Suprapubic skin (tissue), 4 donors: Measurements from ENCODE around the gene UNC45B.

ENCODE experiments used
- EP300 ChIP-seq: sonication (generic); formaldehyde crosslinking; IDR thresholded peaks from one replicate; pipeline ENCODE4 v1.6.1; 2017; ENCODE audit warnings: antibody characterized with exemption
- POLR2A ChIP-seq, 2 donors: fragments of 450-650 bp; IDR thresholded peaks; one replicate each; pipeline ENCODE4 v1.6.1; 2017; ENCODE audit warnings: antibody characterized with exemption in 2 of 2, mild to moderate bottlenecking in 2 of 2, moderate library complexity in 2 of 2
- POLR2AphosphoS5 ChIP-seq, 3 donors: sonication (generic); formaldehyde crosslinking; IDR thresholded peaks; one replicate each; pipeline ENCODE4 v1.6.1; 2017; ENCODE audit warnings: antibody characterized with exemption in 3 of 3
- TF ChIP-seq, protein P1 (sequence below), 2 donors: fragments of 200-600 bp in 1 of 2; fragments of 450-650 bp in 1 of 2; sonication (generic) in 1 of 2; IDR thresholded peaks; one replicate each; pipeline ENCODE4 v1.5.1; 2016 to 2019; ENCODE audit warnings: antibody characterized with exemption in 2 of 2, mild to moderate bottlenecking in 1 of 2, moderate library complexity in 1 of 2

DNA sequence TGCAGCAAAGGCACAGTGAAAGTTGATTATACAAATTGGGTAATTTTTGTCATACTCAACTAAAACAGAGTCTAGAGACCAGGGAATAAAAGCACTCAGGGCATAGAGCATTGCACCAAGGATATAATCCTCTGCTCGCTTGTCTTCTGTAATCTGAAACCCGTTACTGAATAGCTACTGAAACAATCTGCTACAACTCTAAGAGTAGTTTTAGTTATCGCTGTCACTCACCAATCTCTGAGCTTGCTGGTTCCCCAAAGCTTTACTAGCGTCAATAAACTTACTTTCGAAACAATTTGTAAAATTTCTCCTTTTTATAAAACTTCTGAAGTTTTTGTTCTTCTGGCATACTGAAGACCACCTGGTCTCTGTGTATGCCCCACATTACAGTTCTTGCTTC is 69.5 kb downstream of the UNC45B start:
- TF ChIP-seq, protein P1, sequence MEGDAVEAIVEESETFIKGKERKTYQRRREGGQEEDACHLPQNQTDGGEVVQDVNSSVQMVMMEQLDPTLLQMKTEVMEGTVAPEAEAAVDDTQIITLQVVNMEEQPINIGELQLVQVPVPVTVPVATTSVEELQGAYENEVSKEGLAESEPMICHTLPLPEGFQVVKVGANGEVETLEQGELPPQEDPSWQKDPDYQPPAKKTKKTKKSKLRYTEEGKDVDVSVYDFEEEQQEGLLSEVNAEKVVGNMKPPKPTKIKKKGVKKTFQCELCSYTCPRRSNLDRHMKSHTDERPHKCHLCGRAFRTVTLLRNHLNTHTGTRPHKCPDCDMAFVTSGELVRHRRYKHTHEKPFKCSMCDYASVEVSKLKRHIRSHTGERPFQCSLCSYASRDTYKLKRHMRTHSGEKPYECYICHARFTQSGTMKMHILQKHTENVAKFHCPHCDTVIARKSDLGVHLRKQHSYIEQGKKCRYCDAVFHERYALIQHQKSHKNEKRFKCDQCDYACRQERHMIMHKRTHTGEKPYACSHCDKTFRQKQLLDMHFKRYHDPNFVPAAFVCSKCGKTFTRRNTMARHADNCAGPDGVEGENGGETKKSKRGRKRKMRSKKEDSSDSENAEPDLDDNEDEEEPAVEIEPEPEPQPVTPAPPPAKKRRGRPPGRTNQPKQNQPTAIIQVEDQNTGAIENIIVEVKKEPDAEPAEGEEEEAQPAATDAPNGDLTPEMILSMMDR (IDR thresholded peaks at IDR 0.05): no peak
- no peak for TF ChIP-seq POLR2A (IDR thresholded peaks at IDR 0.05)
- no peak for TF ChIP-seq EP300
- no peak for TF ChIP-seq POLR2AphosphoS5 (IDR thresholded peaks at IDR 0.05)
